Naive thymus-derived CD4-positive, alpha-beta T cell (primary cell): ENCODE measurements around the gene MAP2K3. TPM values are rescaled to one million over a fixed set of nuclear protein-coding genes. Genes with fewer than 3 reads are reported as not detected.

ENCODE experiments used
- ATAC-seq: fragments of 150-1000 bp; cut with Tn5 transposase; 2 replicates; pipeline ENCODE4 v1.10.0; 2021; ENCODE audit warnings: mild to moderate bottlenecking, moderate library complexity
- CTCF ChIA-PET: fragments of 350-600 bp; sonication (Branson Sonifier 250); formaldehyde crosslinking; loops from one replicate; lab custom pipeline; 2021; ENCODE audit warnings: antibody characterized with exemption; lab: Charles Lee
- POLR2A ChIA-PET: fragments of 350-600 bp; sonication (Branson Sonifier 250); formaldehyde crosslinking; loops from one replicate; lab custom pipeline; 2021; ENCODE audit warnings: antibody characterized with exemption, inconsistent platforms; lab: Charles Lee
- DNase-seq, 9 donors: peaks; one replicate each; pipeline versions ENCODE4 v3.0.0 to v3.0.0-alpha.2; 2020 to 2022; ENCODE audit warnings: mixed read lengths in 1 of 9
- H3K27ac ChIP-seq: one replicate; pipeline ENCODE4 v1.7.0; 2013; ENCODE audit warnings: mild to moderate bottlenecking, low read depth, low read length, moderate library complexity
- H3K27me3 ChIP-seq, 2 donors: one replicate each; pipeline ENCODE4 v1.7.0; 2013; ENCODE audit warnings: low read length in 2 of 2, mild to moderate bottlenecking in 2 of 2, moderate library complexity in 2 of 2; ENCODE audit not compliant: control insufficient read depth in 2 of 2, insufficient read depth in 2 of 2
- H3K36me3 ChIP-seq, 3 experiments: 1 replicate in 2 of 3; 2 replicates in 1 of 3; pipeline ENCODE4 v1.7.0; 2013; ENCODE audit warnings: low read length in 3 of 3, mild to moderate bottlenecking in 3 of 3, moderate library complexity in 1 of 3; ENCODE audit not compliant: insufficient read depth in 3 of 3, control insufficient read depth in 2 of 3
- H3K4me1 ChIP-seq, 2 donors: one replicate each; pipeline ENCODE4 v1.7.0; 2013; ENCODE audit warnings: low read length in 2 of 2, mild to moderate bottlenecking in 2 of 2, moderate library complexity in 1 of 2; ENCODE audit not compliant: control insufficient read depth in 2 of 2, insufficient read depth in 2 of 2
- H3K4me3 ChIP-seq: 2 replicates; pipeline ENCODE4 v1.7.0; 2013; ENCODE audit warnings: mild to moderate bottlenecking, low read length
- H3K9me3 ChIP-seq, 3 experiments: 1 replicate in 2 of 3; 2 replicates in 1 of 3; pipeline ENCODE4 v1.7.0; 2013; ENCODE audit warnings: low read length in 3 of 3; ENCODE audit not compliant: control insufficient read depth in 2 of 3
- H3K27ac Mint-ChIP-seq, 9 donors: one replicate each; pipeline ENCODE4 v1.8.0; 2020 to 2022; ENCODE audit warnings: mixed read lengths in 9 of 9, mild to moderate bottlenecking in 8 of 9, moderate library complexity in 5 of 9, inconsistent platforms in 2 of 9
- H3K27me3 Mint-ChIP-seq, 5 donors: one replicate each; pipeline ENCODE4 v1.8.0; 2021 to 2022; ENCODE audit warnings: mixed read lengths in 5 of 5, mild to moderate bottlenecking in 1 of 5
- H3K36me3 Mint-ChIP-seq, 5 donors: one replicate each; pipeline ENCODE4 v1.8.0; 2020 to 2022; ENCODE audit warnings: mixed read lengths in 5 of 5, mild to moderate bottlenecking in 3 of 5, inconsistent platforms in 1 of 5
- H3K4me1 Mint-ChIP-seq, 7 donors: one replicate each; pipeline ENCODE4 v1.8.0; 2020 to 2022; ENCODE audit warnings: mixed read lengths in 7 of 7, mild to moderate bottlenecking in 3 of 7, inconsistent platforms in 1 of 7
- H3K4me3 Mint-ChIP-seq, 10 donors: one replicate each; pipeline ENCODE4 v1.8.0; 2020 to 2022; ENCODE audit warnings: mild to moderate bottlenecking in 10 of 10, mixed read lengths in 10 of 10, moderate library complexity in 6 of 10, inconsistent platforms in 2 of 10
- H3K9me3 Mint-ChIP-seq, 11 donors: one replicate each; pipeline ENCODE4 v1.8.0; 2020 to 2022; ENCODE audit warnings: mixed read lengths in 11 of 11, mild to moderate bottlenecking in 4 of 11, inconsistent platforms in 1 of 11, moderate library complexity in 1 of 11
- intact Hi-C, 2 donors: fragments of 100-400 bp; cut with micrococcal nuclease; formaldehyde crosslinking; loops; one replicate each; pipeline ENCODE4 v1.15.1; 2023
- polyA plus RNA-seq, 2 donors: library from polyadenylated mRNA; unstranded; fragments of 300-500 nt; fragmentation: Illumina TruSeq; gene quantifications; one replicate each; pipeline ENCODE4 v1.2.3, GENCODE V29; 2021
- total RNA-seq, 6 experiments: library from RNA in 5 of 6; stranded (reverse) in 5 of 6; gene quantifications; 1 replicate in 5 of 6; 2 replicates in 1 of 6; pipeline ENCODE4 v1.2.3 and lab custom pipeline; 2021 to 2026

The MAP2K3 gene
- total and polyA plus RNA-seq, 7 experiments from 2014 or later = 37.5 to 127 (median 47.7) TPM

GRCh38 chr17:21252289-21252795 is 32.2 kb upstream of the MAP2K3 start:
- Histone ChIP-seq H3K4me1 (peaks cover 7 to 12% of the 10 kb centered on the region in 2 donors), H3K27me3 (no peaks in the 10 kb centered on the region), H3K9me3 (no peaks in the 10 kb centered on the region), H3K4me3 (peak overlapping the region; percentile 27), H3K36me3 (no peaks in the 10 kb centered on the region), H3K27ac (peak overlapping the region; percentile 41)
- Mint-ChIP-seq H3K9me3 (no peaks in the 10 kb centered on the region), H3K4me3 (peak overlapping the region; percentile 68 to 92 (median 82)), H3K27ac (peak overlapping the region; percentile 23 to 87 (median 81)), H3K4me1 (peaks cover 12 to 43% (median 33%) of the 10 kb centered on the region in 7 donors), H3K27me3 (peaks cover 0 to 33% (median 0%) of the 10 kb centered on the region in 5 donors), H3K36me3 (no peaks in the 10 kb centered on the region)
- POLR2A ChIA-PET = interaction anchor here (1.1 to 5.6 kb wide), 5 partner anchors 18 to 209 kb away, joined by 4 to 44 read pairs (median 9); partner anchors contain the start of genes TMEM11 and USP22
- peak in 1 of 9 donors; percentile 23 for DNase-seq
- intact Hi-C loops = loop anchor here (2.0 kb wide), 2 partner anchors 22 to 134 kb away; no protein-coding TSS in a partner anchor
- CTCF ChIA-PET = interaction anchor here (1.6 kb wide), 1 partner anchor 24 kb away, joined by 4 read pairs; no protein-coding TSS in a partner anchor
- ATAC-seq = no peak

DNA sequence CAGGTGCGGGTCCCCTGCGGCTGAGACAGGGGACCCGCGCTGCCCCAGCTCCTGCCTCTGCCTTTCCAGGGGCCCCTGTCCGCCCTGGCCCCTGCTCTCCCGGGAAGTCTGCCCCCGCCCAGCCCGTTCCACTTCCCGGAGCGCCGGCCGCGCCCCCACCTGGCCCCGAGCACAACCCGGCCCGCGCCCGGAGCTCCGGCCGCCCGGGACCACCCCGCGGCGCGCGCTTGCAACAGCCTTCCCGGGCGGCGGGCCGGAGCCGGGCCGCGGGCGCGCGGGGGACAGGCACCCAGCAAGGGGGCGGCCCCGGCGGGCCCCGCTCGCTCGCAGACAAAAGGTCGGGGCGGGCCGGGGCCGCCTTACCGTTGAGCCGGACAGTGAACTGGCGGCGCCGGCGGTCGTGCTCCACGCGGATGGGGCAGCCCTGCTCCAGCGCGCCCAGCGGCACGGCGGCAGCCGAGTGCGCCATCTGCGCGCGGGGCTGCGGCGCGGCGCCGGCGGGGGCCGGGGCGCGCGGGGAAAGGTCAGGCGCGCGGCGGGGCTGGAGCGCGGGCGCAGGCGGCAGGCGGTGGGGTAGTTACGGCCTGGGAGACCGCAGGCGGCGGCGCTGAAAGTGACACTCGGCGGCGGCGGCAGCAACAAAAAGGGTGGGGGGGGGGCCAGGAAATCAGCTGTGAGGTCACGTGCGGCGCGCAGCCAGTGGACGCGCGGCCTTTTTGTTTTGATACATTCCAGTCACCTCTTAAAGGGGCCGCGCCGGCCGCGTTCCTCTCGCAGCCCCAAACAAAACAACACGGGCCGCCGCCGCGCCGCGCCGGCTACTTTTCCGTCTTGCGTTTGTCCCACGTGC is 31.5 kb upstream of the MAP2K3 start, which contains the start of gene NATD1:
NATD1 (minus strand) TSS at position 615 of the 850 bp plus-strand sequence; CDS start at position 469, 146 bp downstream.
- H3K36me3 Mint-ChIP-seq = no peaks in the 10 kb centered on the region
- Histone ChIP-seq H3K9me3 (no peaks in the 10 kb centered on the region), H3K27me3 (no peaks in the 10 kb centered on the region), H3K36me3 (no peaks in the 10 kb centered on the region), H3K4me1 (peaks cover 7 to 12% of the 10 kb centered on the region in 2 donors), H3K4me3 (peak within 1 kb of the TSS; percentile 73), H3K27ac (peak within 1 kb of the TSS; percentile 77)
- peak within 1 kb of the TSS; percentile 78 to 97 (median 88) for H3K4me3 Mint-ChIP-seq
- peak; percentile 60 to 82 (median 75) for DNase-seq
- peaks cover 19 to 43% (median 39%) of the 10 kb centered on the region in 7 donors for H3K4me1 Mint-ChIP-seq
- ATAC-seq = peak; percentile 90
- H3K27me3 Mint-ChIP-seq = peaks cover 0 to 35% (median 0%) of the 10 kb centered on the region in 5 donors
- CTCF ChIA-PET = interaction anchor here (1.6 kb wide), 1 partner anchor 23 kb away, joined by 4 read pairs; no protein-coding TSS in a partner anchor
- POLR2A ChIA-PET = interaction anchor here (1.1 to 5.6 kb wide), 5 partner anchors 17 to 210 kb away, joined by 4 to 44 read pairs (median 9); partner anchors contain the start of genes TMEM11 and USP22
- H3K9me3 Mint-ChIP-seq = peaks cover 0 to 1% (median 0%) of the 10 kb centered on the region in 11 donors
- peak within 1 kb of the TSS; percentile 66 to 97 (median 93) for H3K27ac Mint-ChIP-seq
- intact Hi-C loops = loop anchor here (1.0 to 2.0 kb wide), 10 partner anchors 22 to 211 kb away; partner anchors contain the start of genes MAP2K3 (in 2 of the 2), TMEM11 (in 2 of the 2), DHRS7B (in 1 of the 2) and USP22 (in 1 of the 2)

DNA sequence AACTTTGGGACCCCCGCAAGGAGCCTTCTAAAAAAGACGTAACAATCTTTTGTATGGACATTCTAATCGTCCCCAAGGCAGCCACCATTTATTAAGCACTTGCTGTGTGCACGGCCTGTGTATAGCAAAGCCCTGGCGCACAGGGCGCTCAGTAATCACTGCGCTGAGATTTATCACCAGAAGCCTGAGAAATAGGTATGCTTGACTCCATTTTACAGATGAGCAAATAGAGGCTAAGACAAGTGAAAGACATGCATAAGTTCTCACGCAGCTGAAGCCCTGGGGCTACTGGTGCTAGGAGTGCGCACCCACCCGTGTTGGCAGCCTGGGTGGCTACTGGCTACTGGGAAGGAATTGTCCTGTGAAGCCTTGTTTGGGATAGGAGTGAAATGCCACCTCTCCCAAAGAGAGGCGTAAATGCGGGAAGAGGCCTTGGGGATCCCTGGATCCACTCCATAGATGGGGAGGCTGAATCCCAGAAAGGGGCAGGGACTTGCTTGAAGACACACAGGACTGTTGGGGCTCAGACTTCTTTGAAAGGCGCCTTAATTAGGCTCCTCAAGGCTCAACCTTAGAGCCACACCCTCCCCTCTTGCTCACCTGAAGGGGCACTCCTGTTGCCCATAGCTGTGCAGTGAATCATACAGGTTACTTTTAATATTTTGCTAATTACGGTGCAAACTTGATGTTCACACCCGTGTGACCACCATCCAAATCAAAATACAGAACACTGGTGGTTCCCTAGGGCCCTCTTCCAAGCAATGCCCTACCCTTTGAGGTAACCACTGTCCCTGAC is 30.7 kb upstream of the MAP2K3 start:
- Mint-ChIP-seq H3K36me3 (no peaks in the 10 kb centered on the region), H3K27ac (peak overlapping the region; percentile 66 to 97 (median 93)), H3K4me1 (peaks cover 19 to 49% (median 46%) of the 10 kb centered on the region in 7 donors), H3K4me3 (peak overlapping the region; percentile 78 to 97 (median 88)), H3K27me3 (peaks cover 0 to 35% (median 0%) of the 10 kb centered on the region in 5 donors), H3K9me3 (peaks cover 0 to 1% (median 0%) of the 10 kb centered on the region in 11 donors)
- DNase-seq (no peak), ATAC-seq (peak; percentile 14)
- Histone ChIP-seq H3K36me3 (no peaks in the 10 kb centered on the region), H3K4me1 (peaks cover 7 to 12% of the 10 kb centered on the region in 2 donors), H3K27me3 (no peaks in the 10 kb centered on the region), H3K9me3 (no peaks in the 10 kb centered on the region), H3K4me3 (peak overlapping the region; percentile 73), H3K27ac (peak overlapping the region; percentile 77)
- ChIA-PET POLR2A (interaction anchor here (0.8 to 5.6 kb wide), 5 partner anchors 16 to 40 kb away, joined by 3 to 44 read pairs (median 9); partner anchors contain the start of gene TMEM11), CTCF (no interaction called here)
- intact Hi-C loops = loop anchor here (1.0 to 2.0 kb wide), 10 partner anchors 21 to 212 kb away; partner anchors contain the start of genes MAP2K3 (in 2 of the 2), TMEM11 (in 2 of the 2), DHRS7B (in 1 of the 2) and USP22 (in 1 of the 2)

DNA sequence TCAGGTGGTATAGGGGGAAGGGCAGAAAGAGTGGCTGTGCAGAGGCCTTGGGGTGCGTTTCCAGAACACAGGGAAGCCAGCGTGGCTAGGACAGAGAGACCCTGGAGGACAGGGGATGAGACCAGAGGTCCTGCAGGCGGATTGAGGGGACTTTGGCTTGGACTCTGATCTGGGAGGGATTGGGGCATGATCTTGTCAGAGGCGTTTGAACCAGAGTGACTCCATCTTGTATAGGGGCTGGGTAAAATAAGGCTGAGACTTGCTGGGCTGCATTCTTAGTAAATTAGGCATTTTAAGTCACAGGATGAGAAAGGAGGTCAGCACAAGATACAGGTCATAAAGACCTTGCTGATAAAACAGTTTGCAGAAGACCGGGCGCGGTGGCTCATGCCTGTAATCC is 25.9 kb upstream of the MAP2K3 start:
- POLR2A ChIA-PET = no interaction called here
- H3K4me1 Mint-ChIP-seq = peaks cover 6 to 19% (median 14%) of the 10 kb centered on the region in 7 donors
- no peak overlapping the region for H3K4me3 ChIP-seq
- CTCF ChIA-PET = interaction anchor here (0.8 kb wide), 1 partner anchor 11 kb away, joined by 3 read pairs; no protein-coding TSS in a partner anchor
- ATAC-seq = no peak
- no peaks in the 10 kb centered on the region for H3K36me3 ChIP-seq
- peak overlapping the region in 4 of 9 donors; percentile 28 to 84 (median 60) for H3K27ac Mint-ChIP-seq
- H3K9me3 ChIP-seq = no peaks in the 10 kb centered on the region
- intact Hi-C loops = no loop called here
- H3K36me3 Mint-ChIP-seq = no peaks in the 10 kb centered on the region
- no peak for DNase-seq
- no peaks in the 10 kb centered on the region for H3K27me3 ChIP-seq
- peaks cover 0 to 1% (median 0%) of the 10 kb centered on the region in 11 donors for H3K9me3 Mint-ChIP-seq
- no peak overlapping the region for H3K4me3 Mint-ChIP-seq
- peaks cover 6 to 7% of the 10 kb centered on the region in 2 donors for H3K4me1 ChIP-seq
- peaks cover 0 to 12% (median 0%) of the 10 kb centered on the region in 5 donors for H3K27me3 Mint-ChIP-seq
- no peak overlapping the region for H3K27ac ChIP-seq

- intact Hi-C loops = no loop called here
- Mint-ChIP-seq H3K4me3 (no peak overlapping the region), H3K27me3 (peaks cover 0 to 2% (median 0%) of the 10 kb centered on the region in 5 donors), H3K9me3 (peaks cover 0 to 1% (median 0%) of the 10 kb centered on the region in 11 donors), H3K36me3 (no peaks in the 10 kb centered on the region), H3K4me1 (peaks cover 6 to 18% (median 16%) of the 10 kb centered on the region in 7 donors), H3K27ac (peak overlapping the region in 1 of 9 donors; percentile 25)
- ATAC-seq (no peak), DNase-seq (no peak)
- Histone ChIP-seq H3K4me3 (no peak overlapping the region), H3K27ac (no peak overlapping the region), H3K27me3 (no peaks in the 10 kb centered on the region), H3K36me3 (no peaks in the 10 kb centered on the region), H3K4me1 (peaks cover 0 to 9% of the 10 kb centered on the region in 2 donors), H3K9me3 (no peaks in the 10 kb centered on the region)
- POLR2A ChIA-PET = interaction anchor here (0.5 to 0.7 kb wide), 2 partner anchors 13 to 159 kb away, joined by 3 to 4 read pairs; no protein-coding TSS in a partner anchor
- CTCF ChIA-PET = no interaction called here
Observed at GRCh38 chr17:21262259-21262993, 22.1 kb upstream of the MAP2K3 start.
